K562 (cell line): ENCODE measurements around the gene ZNF646. TPM values are rescaled to one million over a fixed set of nuclear protein-coding genes. Genes with fewer than 3 reads are reported as not detected.

Source experiments
- ATAC-seq: fragments of 200-7000 bp; cut with Tn5 transposase; 3 replicates; pipeline ENCODE4 v1.9.1; 2020; ENCODE audit warnings: moderate library complexity
- BruUV-seq: library from RNA; stranded (reverse); fragments of 400-500 nt; replicated peaks from 2 replicates; lab custom pipeline; 2021; lab: Mats Ljungman, UMichigan
- CTCF ChIA-PET: fragments of 300-600 bp; formaldehyde crosslinking; extraction: SDS; loops from one replicate; lab custom pipeline; 2021; ENCODE audit warnings: low intra/inter-chr PET ratio; lab: Yijun Ruan, JAX
- POLR2A ChIA-PET: fragments of 300-600, 350-650 bp; sonication (Branson Sonifier 250); formaldehyde crosslinking; extraction: SDS; loops from one replicate; lab custom pipeline; 2021; ENCODE audit warnings: antibody characterized with exemption, inconsistent platforms; lab: Yijun Ruan, JAX
- DNase-seq, 4 experiments: peaks; one replicate each; pipeline versions ENCODE4 v3.0.0 to v3.0.0-alpha.2; 2011 to 2018; ENCODE audit warnings: low spot score in 3 of 4, mixed read lengths in 3 of 4; ENCODE audit errors: extremely low read depth in 1 of 4
- FAIRE-seq: peaks from 2 replicates; lab custom pipeline; 2011; peaks lifted over from hg19 to GRCh38; lab: Jason Lieb, UNC
- H2AFZ ChIP-seq: 2 replicates; pipeline ENCODE4 v1.6.0; 2011; ENCODE audit warnings: low read depth, low read length, control low read depth, inconsistent platforms
- H3K27ac ChIP-seq: fragments of 200-600 bp; 3 replicates; pipeline ENCODE4 v1.8.0; 2011; ENCODE audit warnings: low read depth, mild to moderate bottlenecking, control low read depth, inconsistent platforms, low read length, moderate library complexity, mixed read lengths; ENCODE audit errors: extremely low read depth
- H3K27me3 ChIP-seq, 2 experiments: fragments of 300-600 bp in 1 of 2; 2 replicates in 1 of 2; 3 replicates in 1 of 2; pipeline versions ENCODE4 v1.6.0 to v1.8.0; 2011; ENCODE audit warnings: inconsistent platforms in 2 of 2, low read length in 2 of 2, mild to moderate bottlenecking in 1 of 2, mixed read lengths in 1 of 2, moderate library complexity in 1 of 2; ENCODE audit not compliant: control insufficient read depth in 2 of 2, insufficient read depth in 2 of 2
- H3K36me3 ChIP-seq: fragments of 300-600 bp; 3 replicates; pipeline ENCODE4 v1.8.0; 2011; ENCODE audit warnings: mild to moderate bottlenecking, low read length, inconsistent platforms; ENCODE audit not compliant: control insufficient read depth, insufficient read depth
- H3K4me1 ChIP-seq, 2 experiments: fragments of 200-600 bp in 1 of 2; replicated peaks in 1 of 2; 2 replicates in 1 of 2; 3 replicates in 1 of 2; pipeline versions ENCODE4 v1.5.1 to v1.8.0; 2011; ENCODE audit warnings: inconsistent platforms in 2 of 2, low read length in 2 of 2, mild to moderate bottlenecking in 1 of 2, mixed read lengths in 1 of 2, moderate library complexity in 1 of 2; ENCODE audit not compliant: control insufficient read depth in 2 of 2, insufficient read depth in 2 of 2
- H3K4me2 ChIP-seq: 2 replicates; pipeline ENCODE4 v1.6.1; 2011; ENCODE audit warnings: low read length, control low read depth, inconsistent platforms, mixed read lengths; ENCODE audit not compliant: insufficient read depth
- H3K4me3 ChIP-seq: fragments of 200-600 bp; sonication (generic), shearing (Covaris generic); 2 replicates; pipeline ENCODE4 v1.5.1; 2016; ENCODE audit warnings: control low read depth, inconsistent platforms
- H3K79me2 ChIP-seq: fragments of 200-600 bp; 3 replicates; pipeline ENCODE4 v1.8.0; 2011; ENCODE audit warnings: low read length, inconsistent platforms; ENCODE audit not compliant: control insufficient read depth, insufficient read depth
- H3K9ac ChIP-seq, 2 experiments: 2 replicates each; pipeline versions ENCODE4 v1.6.0 to v1.6.1; 2011; ENCODE audit warnings: low read depth in 2 of 2, low read length in 2 of 2, control low read depth in 1 of 2, inconsistent platforms in 1 of 2, mild to moderate bottlenecking in 1 of 2, mixed read lengths in 1 of 2; ENCODE audit not compliant: insufficient read depth in 1 of 2
- H3K9me1 ChIP-seq: one replicate; pipeline ENCODE4 v1.6.0; 2011; ENCODE audit warnings: inconsistent platforms, mild to moderate bottlenecking, low read length, moderate library complexity; ENCODE audit not compliant: control insufficient read depth, insufficient read depth
- H3K9me3 ChIP-seq: replicated peaks from 2 replicates; pipeline ENCODE4 v1.5.1; 2011; ENCODE audit warnings: low read depth, low read length, inconsistent platforms; ENCODE audit not compliant: control insufficient read depth, insufficient read depth
- H4K20me1 ChIP-seq: replicated peaks from 2 replicates; pipeline ENCODE4 v1.6.1; 2011; ENCODE audit warnings: low read length, inconsistent platforms, mixed read lengths; ENCODE audit not compliant: control insufficient read depth, insufficient read depth
- BDP1 ChIP-seq: IDR thresholded peaks from 3 replicates; pipeline ENCODE4 v1.6.1; 2011; ENCODE audit not compliant: insufficient read length, insufficient read depth
- FOXM1 ChIP-seq, 2 experiments: fragments of 450-650 bp in 1 of 2; sonication (generic) in 1 of 2; formaldehyde crosslinking in 1 of 2; IDR thresholded peaks; 2 replicates each; pipeline versions ENCODE4 v1.6.1 to v1.9.0; 2017 to 2022; ENCODE audit warnings: low read depth in 2 of 2, mild to moderate bottlenecking in 2 of 2, missing genetic modification reagents in 1 of 2, moderate library complexity in 1 of 2
- OTX1 ChIP-seq: fragments of 450-650 bp; formaldehyde crosslinking; IDR thresholded peaks from 2 replicates; pipeline ENCODE4 v1.4.0; 2022; ENCODE audit warnings: mild to moderate bottlenecking
- PHTF2 ChIP-seq: fragments of 250-450 bp; sonication (Bioruptor Pico); IDR thresholded peaks from 2 replicates; pipeline ENCODE4 v1.5.0; 2021; ENCODE audit warnings: mild to moderate bottlenecking
- TRIM25 ChIP-seq: fragments of 450-650 bp; IDR thresholded peaks from 2 replicates; pipeline ENCODE4 v1.7.0; 2016; ENCODE audit warnings: borderline replicate concordance
- ZNF12 ChIP-seq: sonication (generic); formaldehyde crosslinking; IDR thresholded peaks from 2 replicates; pipeline ENCODE4 v1.4.0; 2020; ENCODE audit warnings: mild to moderate bottlenecking, missing genetic modification reagents
- ZNF143 ChIP-seq: sonication (generic); formaldehyde crosslinking; IDR thresholded peaks from 2 replicates; pipeline ENCODE4 v1.9.0; 2022; ENCODE audit warnings: mild to moderate bottlenecking, missing genetic modification reagents
- ZNF224 ChIP-seq: sonication (generic); formaldehyde crosslinking; IDR thresholded peaks from 2 replicates; pipeline ENCODE4 v1.8.0; 2022; ENCODE audit warnings: mild to moderate bottlenecking, missing genetic modification reagents
- WGBS: fragments of 100-300 bp; shearing (Covaris generic); methylation state at CpG from one replicate; pipeline ENCODE4 v1.1.6; 2016; ENCODE audit warnings: low coverage, mixed read lengths; ENCODE audit not compliant: insufficient coverage; ENCODE audit errors: missing lambda C conversion rate; 5-methylcytosine and 5-hydroxymethylcytosine counted together
- in situ Hi-C: fragments of 300-500 bp; cut with MboI; formaldehyde crosslinking; loops from 4 replicates; pipeline ENCODE4 v1.15.0; 2018; ENCODE audit warnings: inconsistent platforms, mixed read lengths
- intact Hi-C: fragments of 100-400 bp; cut with micrococcal nuclease; formaldehyde crosslinking; loops from 2 replicates; pipeline ENCODE4 v1.14.2; 2022
- polyA plus RNA-seq, 8 experiments: library from polyadenylated mRNA; depleted of rRNA in 4 of 8; stranded (reverse) in 5 of 8; unstranded in 3 of 8; fragments of >200 nt; fragmentation: Nextera tagmentation in 2 of 8; fragmentation: Illumina TruSeq in 1 of 8; extraction: Ambion mirVana in 2 of 8; extraction: Trizol in 1 of 8; gene quantifications; 2 replicates each; pipeline versions ENCODE4 v1.2.1 to v1.2.3, GENCODE V29; 2011 to 2014; ENCODE audit warnings: inconsistent platforms in 1 of 8, missing spikeins in 1 of 8
- total RNA-seq, 7 experiments: library from RNA; depleted of rRNA in 6 of 7; stranded (reverse); fragments of >200 nt in 6 of 7; fragmentation: Illumina TruSeq in 2 of 7; extraction: Trizol in 2 of 7; gene quantifications; 2 replicates each; pipeline versions ENCODE4 v1.2.1 to v1.2.3, GENCODE V29; 2011 to 2021; ENCODE audit warnings: low replicate concordance in 1 of 7
- TF ChIP-seq, protein P1 (sequence below), 2 experiments: fragments of 450-650 bp; IDR thresholded peaks; 2 replicates each; pipeline ENCODE4 v1.6.1; 2016; ENCODE audit warnings: mild to moderate bottlenecking in 2 of 2, borderline replicate concordance in 1 of 2, low read depth in 1 of 2, moderate library complexity in 1 of 2
- TF ChIP-seq, protein P2 (sequence below), 2 experiments: fragments of 450-650 bp in 1 of 2; sonication (generic) in 1 of 2; formaldehyde crosslinking in 1 of 2; IDR thresholded peaks in 1 of 2; conservative IDR thresholded peaks in 1 of 2; 2 replicates each; pipeline versions ENCODE4 v1.6.1 to v1.8.1; 2016 to 2023; ENCODE audit warnings: mild to moderate bottlenecking in 2 of 2, moderate library complexity in 2 of 2, inconsistent platforms in 1 of 2, missing genetic modification reagents in 1 of 2

The ZNF646 gene
- total and polyA plus RNA-seq, 9 of the 15 experiments (the other 6 are each of a cell fraction or from before 2014, with no cell fraction given) = 0.08 to 20.6 (median 8.0) TPM

GRCh38 chr16:31074814-31075183, 577 bp downstream of the ZNF646 start:
- intact Hi-C loops (loop anchor here (2.0 to 5.0 kb wide), 2 partner anchors 68 to 82 kb away; no protein-coding TSS in a partner anchor), in situ Hi-C loops (no loop called here)
- Histone ChIP-seq H3K79me2 (peaks cover 64% of the 10 kb centered on the region), H3K27me3 (no peaks in the 10 kb centered on the region), H3K4me3 (peak overlapping the region; percentile 79), H3K27ac (peak overlapping the region; percentile 84), H3K9me1 (no peaks in the 10 kb centered on the region), H3K36me3 (peaks cover 42% of the 10 kb centered on the region), H3K4me2 (peak overlapping the region; percentile 97), H3K9me3 (no peaks in the 10 kb centered on the region), H3K4me1 (peaks cover 11 to 38% of the 10 kb centered on the region in 2 experiments; a peak in 4 of 5 replicates), H4K20me1 (no peaks in the 10 kb centered on the region; the same call in 1 of the 2 replicates), H2AFZ (peak overlapping the region; percentile 95), H3K9ac (peak overlapping the region; percentile 86 to 95)
- BruUV-seq = TSS peak; percentile 75
- DNase-seq = no peak
- ChIA-PET CTCF (interaction anchor here (0.6 kb wide), 1 partner anchor 172 kb away, joined by 4 read pairs; no protein-coding TSS in a partner anchor), POLR2A (interaction anchor here (0.8 to 3.3 kb wide), 9 partner anchors 11 to 121 kb away, joined by 3 to 32 read pairs (median 7); partner anchors contain the start of gene FUS)
- 2% methylated on average over 7 of the region's 7 CpGs for WGBS
- no peak for FAIRE-seq
- no peak for ATAC-seq
- no peak for TF ChIP-seq OTX1 (CRISPR knock-in tag)
- TF ChIP-seq FOXM1 (IDR thresholded peaks at IDR 0.05; ENCODE audit: low read depth) = no peak
- no peak for TF ChIP-seq FOXM1 (CRISPR knock-in tag; IDR thresholded peaks at IDR 0.05; ENCODE audit: low read depth)
- TF ChIP-seq PHTF2 (CRISPR knock-in tag) = no peak
- TF ChIP-seq, protein P1, sequence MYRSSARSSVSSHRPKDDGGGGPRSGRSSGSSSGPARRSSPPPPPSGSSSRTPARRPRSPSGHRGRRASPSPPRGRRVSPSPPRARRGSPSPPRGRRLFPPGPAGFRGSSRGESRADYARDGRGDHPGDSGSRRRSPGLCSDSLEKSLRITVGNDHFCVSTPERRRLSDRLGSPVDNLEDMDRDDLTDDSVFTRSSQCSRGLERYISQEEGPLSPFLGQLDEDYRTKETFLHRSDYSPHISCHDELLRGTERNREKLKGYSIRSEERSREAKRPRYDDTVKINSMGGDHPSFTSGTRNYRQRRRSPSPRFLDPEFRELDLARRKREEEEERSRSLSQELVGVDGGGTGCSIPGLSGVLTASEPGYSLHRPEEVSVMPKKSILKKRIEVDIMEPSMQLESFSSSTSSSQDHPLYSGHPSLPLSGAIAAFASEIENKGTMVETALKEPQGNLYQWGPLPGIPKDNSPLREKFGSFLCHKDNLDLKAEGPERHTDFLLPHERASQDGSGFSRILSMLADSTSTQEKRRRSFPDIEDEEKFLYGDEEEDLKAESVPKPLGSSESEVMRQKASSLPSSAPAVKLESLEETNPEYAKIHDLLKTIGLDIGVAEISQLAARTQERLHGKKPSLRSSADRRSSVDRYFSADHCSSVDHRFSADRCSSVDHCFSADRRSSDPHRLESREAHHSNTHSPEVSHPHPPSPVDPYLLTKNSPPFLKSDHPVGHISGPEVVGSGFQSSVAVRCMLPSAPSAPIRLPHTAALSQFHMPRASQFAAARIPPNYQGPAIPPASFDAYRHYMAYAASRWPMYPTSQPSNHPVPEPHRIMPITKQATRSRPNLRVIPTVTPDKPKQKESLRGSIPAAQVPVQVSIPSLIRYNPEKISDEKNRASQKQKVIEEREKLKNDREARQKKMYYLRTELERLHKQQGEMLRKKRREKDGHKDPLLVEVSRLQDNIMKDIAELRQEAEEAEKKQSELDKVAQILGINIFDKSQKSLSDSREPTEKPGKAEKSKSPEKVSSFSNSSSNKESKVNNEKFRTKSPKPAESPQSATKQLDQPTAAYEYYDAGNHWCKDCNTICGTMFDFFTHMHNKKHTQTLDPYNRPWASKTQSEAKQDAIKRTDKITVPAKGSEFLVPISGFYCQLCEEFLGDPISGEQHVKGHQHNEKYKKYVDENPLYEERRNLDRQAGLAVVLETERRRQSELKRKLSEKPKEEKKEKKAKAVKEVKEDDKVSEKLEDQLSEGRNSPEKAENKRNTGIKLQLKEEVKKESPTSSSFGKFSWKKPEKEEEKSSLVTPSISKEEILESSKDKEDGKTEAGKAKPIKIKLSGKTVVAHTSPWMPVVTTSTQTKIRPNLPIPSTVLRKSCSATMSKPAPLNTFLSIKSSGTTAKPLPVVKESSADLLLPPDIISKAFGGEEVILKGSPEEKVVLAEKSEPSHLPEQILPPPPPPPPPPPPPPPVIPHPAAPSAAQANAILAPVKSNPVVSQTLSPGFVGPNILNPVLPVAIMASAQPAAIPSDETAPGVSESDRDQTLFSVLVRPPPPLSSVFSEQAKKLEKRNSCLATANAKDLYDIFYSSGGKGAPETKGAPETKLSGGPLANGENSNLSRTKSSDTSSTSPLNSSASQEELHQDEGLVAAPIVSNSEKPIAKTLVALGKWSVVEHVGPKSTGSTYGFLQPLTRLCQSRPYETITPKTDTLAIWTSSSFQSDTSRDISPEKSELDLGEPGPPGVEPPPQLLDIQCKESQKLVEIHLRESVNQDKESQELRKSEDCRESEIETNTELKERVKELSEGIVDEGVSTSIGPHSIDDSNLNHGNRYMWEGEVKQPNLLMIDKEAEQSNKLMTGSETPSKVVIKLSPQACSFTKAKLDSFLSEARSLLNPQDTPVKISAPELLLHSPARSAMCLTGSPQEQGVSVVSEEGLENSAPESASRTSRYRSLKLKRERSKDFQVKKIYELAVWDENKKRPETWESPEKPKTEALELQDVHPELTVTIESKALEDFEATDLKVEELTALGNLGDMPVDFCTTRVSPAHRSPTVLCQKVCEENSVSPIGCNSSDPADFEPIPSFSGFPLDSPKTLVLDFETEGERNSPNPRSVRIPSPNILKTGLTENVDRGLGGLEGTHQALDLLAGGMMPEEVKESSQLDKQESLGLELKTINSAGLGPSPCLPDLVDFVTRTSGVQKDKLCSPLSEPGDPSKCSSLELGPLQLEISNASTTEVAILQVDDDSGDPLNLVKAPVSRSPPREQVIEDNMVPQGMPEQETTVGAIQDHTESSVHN (IDR thresholded peaks at IDR 0.05; ENCODE audit: borderline replicate concordance in 1 of 2, low read depth in 1 of 2) = no peak
- TF ChIP-seq BDP1 = no peak
- no peak for TF ChIP-seq TRIM25
- TF ChIP-seq ZNF143 = no peak
- TF ChIP-seq, protein P2, sequence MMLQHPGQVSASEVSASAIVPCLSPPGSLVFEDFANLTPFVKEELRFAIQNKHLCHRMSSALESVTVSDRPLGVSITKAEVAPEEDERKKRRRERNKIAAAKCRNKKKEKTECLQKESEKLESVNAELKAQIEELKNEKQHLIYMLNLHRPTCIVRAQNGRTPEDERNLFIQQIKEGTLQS (IDR thresholded peaks at IDR 0.05) = no peak
- TF ChIP-seq, protein P2 (CRISPR knock-in tag; conservative IDR thresholded peaks at IDR 0.05) = no peak
- TF ChIP-seq ZNF12 (CRISPR knock-in tag) = 0 out of 2 replicates have a peak, but pooled peaks have one; percentile 3
- TF ChIP-seq ZNF224 (CRISPR knock-in tag) = 0 out of 2 replicates have a peak, but pooled peaks have one; percentile 19
